ENCODE results near the gene STX7.

STX7 gene

GRCh38 chr6:132465530-132466485, 47.1 kb downstream of the STX7 start:
- Histone ChIP-seq H3K79me2 (ENCODE audit: insufficient read depth, low read length) (no peaks in the 10 kb centered on the region), H3K27ac (ENCODE audit: low read length) (no peak overlapping the region), H2AFZ (ENCODE audit: low read depth, low read length) (no peak overlapping the region), H3K36me3 (ENCODE audit: insufficient read depth, low read length) (peaks cover 49% of the 10 kb centered on the region), H3K27me3 (ENCODE audit: insufficient read depth, low read length, poor library complexity) (no peaks in the 10 kb centered on the region), H3K9ac (ENCODE audit: low read depth, low read length) (no peak overlapping the region), H3K4me1 (ENCODE audit: insufficient read depth, low read length) (no peaks in the 10 kb centered on the region), H3K4me3 (ENCODE audit: low read depth in 1 of 2, low read length in 2 of 2) (no peak overlapping the region), H4K20me1 (ENCODE audit: insufficient read depth, low read length) (no peaks in the 10 kb centered on the region), H3K9me3 (ENCODE audit: insufficient read depth, low read length, severe bottlenecking) (no peaks in the 10 kb centered on the region), H3K4me2 (ENCODE audit: insufficient read depth, low read length) (no peak overlapping the region)
- no peak for DNase-seq
- no peak for TF ChIP-seq EZH2 (IDR thresholded peaks at IDR 0.05; ENCODE audit: borderline replicate concordance, low read depth, low read length, severe bottlenecking)
- TF ChIP-seq, protein P1, sequence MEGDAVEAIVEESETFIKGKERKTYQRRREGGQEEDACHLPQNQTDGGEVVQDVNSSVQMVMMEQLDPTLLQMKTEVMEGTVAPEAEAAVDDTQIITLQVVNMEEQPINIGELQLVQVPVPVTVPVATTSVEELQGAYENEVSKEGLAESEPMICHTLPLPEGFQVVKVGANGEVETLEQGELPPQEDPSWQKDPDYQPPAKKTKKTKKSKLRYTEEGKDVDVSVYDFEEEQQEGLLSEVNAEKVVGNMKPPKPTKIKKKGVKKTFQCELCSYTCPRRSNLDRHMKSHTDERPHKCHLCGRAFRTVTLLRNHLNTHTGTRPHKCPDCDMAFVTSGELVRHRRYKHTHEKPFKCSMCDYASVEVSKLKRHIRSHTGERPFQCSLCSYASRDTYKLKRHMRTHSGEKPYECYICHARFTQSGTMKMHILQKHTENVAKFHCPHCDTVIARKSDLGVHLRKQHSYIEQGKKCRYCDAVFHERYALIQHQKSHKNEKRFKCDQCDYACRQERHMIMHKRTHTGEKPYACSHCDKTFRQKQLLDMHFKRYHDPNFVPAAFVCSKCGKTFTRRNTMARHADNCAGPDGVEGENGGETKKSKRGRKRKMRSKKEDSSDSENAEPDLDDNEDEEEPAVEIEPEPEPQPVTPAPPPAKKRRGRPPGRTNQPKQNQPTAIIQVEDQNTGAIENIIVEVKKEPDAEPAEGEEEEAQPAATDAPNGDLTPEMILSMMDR (IDR thresholded peaks at IDR 0.05; ENCODE audit: borderline replicate concordance, extremely low read depth, low read length, poor library complexity, severe bottlenecking), result no peak
- no peak for ATAC-seq (ENCODE audit: insufficient read depth, low read depth)

GRCh38 chr6:132464538-132465256, 48.2 kb downstream of the STX7 start:
- Histone ChIP-seq H2AFZ (ENCODE audit: low read depth, low read length) (no peak overlapping the region), H3K4me3 (ENCODE audit: low read depth in 1 of 2, low read length in 2 of 2) (no peak overlapping the region), H3K9ac (ENCODE audit: low read depth, low read length) (no peak overlapping the region), H3K27me3 (ENCODE audit: insufficient read depth, low read length, poor library complexity) (no peaks in the 10 kb centered on the region), H3K4me1 (ENCODE audit: insufficient read depth, low read length) (no peaks in the 10 kb centered on the region), H3K79me2 (ENCODE audit: insufficient read depth, low read length) (no peaks in the 10 kb centered on the region), H3K27ac (ENCODE audit: low read length) (no peak overlapping the region), H3K4me2 (ENCODE audit: insufficient read depth, low read length) (no peak overlapping the region), H3K9me3 (ENCODE audit: insufficient read depth, low read length, severe bottlenecking) (no peaks in the 10 kb centered on the region), H4K20me1 (ENCODE audit: insufficient read depth, low read length) (no peaks in the 10 kb centered on the region), H3K36me3 (ENCODE audit: insufficient read depth, low read length) (peaks cover 45% of the 10 kb centered on the region)
- TF ChIP-seq EZH2 (IDR thresholded peaks at IDR 0.05; ENCODE audit: borderline replicate concordance, low read depth, low read length, severe bottlenecking), result no peak
- TF ChIP-seq, protein P1 (IDR thresholded peaks at IDR 0.05; ENCODE audit: borderline replicate concordance, extremely low read depth, low read length, poor library complexity, severe bottlenecking), result no peak
- ATAC-seq (ENCODE audit: insufficient read depth, low read depth), result no peak
- DNase-seq, result no peak

DNA sequence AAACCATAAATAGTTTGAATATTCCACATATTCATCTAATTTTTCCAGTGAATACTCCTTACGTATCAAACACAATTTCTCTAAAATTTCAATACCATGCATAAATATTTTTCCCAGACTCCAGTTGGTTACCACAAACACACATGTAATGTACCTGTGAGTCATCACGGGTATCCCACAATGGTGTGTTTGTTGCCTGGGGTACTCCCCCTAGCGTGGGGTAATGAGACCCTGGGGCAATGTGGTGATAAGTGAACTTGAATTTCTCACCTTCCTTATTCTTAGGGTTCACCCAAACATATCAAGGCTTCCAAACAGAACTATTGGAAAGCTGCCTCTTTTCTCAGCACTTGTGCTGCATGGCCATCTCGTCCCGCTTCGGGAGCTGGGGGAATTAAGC, 51.0 kb downstream of the STX7 start:
- ATAC-seq (ENCODE audit: insufficient read depth, low read depth), result no peak
- H3K4me1 ChIP-seq (ENCODE audit: insufficient read depth, low read length), result no peaks in the 10 kb centered on the region
- H3K4me2 ChIP-seq (ENCODE audit: insufficient read depth, low read length), result no peak overlapping the region
- no peak overlapping the region for H2AFZ ChIP-seq (ENCODE audit: low read depth, low read length)
- H3K9me3 ChIP-seq (ENCODE audit: insufficient read depth, low read length, severe bottlenecking), result no peaks in the 10 kb centered on the region
- no peak overlapping the region for H3K27ac ChIP-seq (ENCODE audit: low read length)
- no peaks in the 10 kb centered on the region for H3K79me2 ChIP-seq (ENCODE audit: insufficient read depth, low read length)
- peaks cover 28% of the 10 kb centered on the region; the same call in 1 of the 2 replicates for H3K36me3 ChIP-seq (ENCODE audit: insufficient read depth, low read length)
- no peaks in the 10 kb centered on the region for H3K27me3 ChIP-seq (ENCODE audit: insufficient read depth, low read length, poor library complexity)
- no peak for DNase-seq
- H3K9ac ChIP-seq (ENCODE audit: low read depth, low read length), result no peak overlapping the region
- no peak overlapping the region for H3K4me3 ChIP-seq (ENCODE audit: low read depth in 1 of 2, low read length in 2 of 2)
- no peaks in the 10 kb centered on the region for H4K20me1 ChIP-seq (ENCODE audit: insufficient read depth, low read length)
- no peak for TF ChIP-seq EZH2 (IDR thresholded peaks at IDR 0.05; ENCODE audit: borderline replicate concordance, low read depth, low read length, severe bottlenecking)
- TF ChIP-seq, protein P1 (IDR thresholded peaks at IDR 0.05; ENCODE audit: borderline replicate concordance, extremely low read depth, low read length, poor library complexity, severe bottlenecking), result no peak
